GM23338 (cell line): ENCODE data around the gene NTN1.

Source experiments
- CREB1 ChIP-seq: fragments of 250-450 bp; sonication (Bioruptor Pico); IDR thresholded peaks from 2 replicates; pipeline ENCODE4 v1.5.0; 2020; ENCODE audit warnings: low read depth, mild to moderate bottlenecking, moderate library complexity
- EZH2 ChIP-seq: fragments of 200-600 bp; sonication (generic); IDR thresholded peaks from one replicate; pipeline ENCODE4 v1.8.0; 2017; ENCODE audit warnings: antibody characterized with exemption, mild to moderate bottlenecking, low read depth; ENCODE audit not compliant: unreplicated experiment
- EZH2phosphoT487 ChIP-seq: fragments of 200-600 bp; sonication (generic); IDR thresholded peaks from one replicate; pipeline ENCODE4 v1.8.1; 2018; ENCODE audit warnings: antibody characterized with exemption; ENCODE audit not compliant: unreplicated experiment
- JUNB ChIP-seq: IDR thresholded peaks from one replicate; pipeline ENCODE4 v1.6.1; 2016; ENCODE audit warnings: antibody characterized with exemption; ENCODE audit not compliant: unreplicated experiment
- NANOG ChIP-seq: IDR thresholded peaks from 2 replicates; pipeline ENCODE4 v1.6.1; 2016; ENCODE audit warnings: antibody characterized with exemption, borderline replicate concordance
- POLR2AphosphoS5 ChIP-seq: IDR thresholded peaks from 2 replicates; pipeline ENCODE4 v1.6.1; 2016; ENCODE audit warnings: antibody characterized with exemption, low read depth
- REST ChIP-seq: IDR thresholded peaks from one replicate; pipeline ENCODE4 v1.6.1; 2018; ENCODE audit warnings: antibody characterized with exemption; ENCODE audit not compliant: unreplicated experiment
- STAT1 ChIP-seq: IDR thresholded peaks from one replicate; pipeline ENCODE4 v1.6.1; 2016; ENCODE audit warnings: antibody characterized with exemption; ENCODE audit not compliant: unreplicated experiment
- ZNF462 ChIP-seq: fragments of 250-450 bp; sonication (Bioruptor Pico); IDR thresholded peaks from 2 replicates; pipeline ENCODE4 v1.5.0; 2020; ENCODE audit warnings: mild to moderate bottlenecking, moderate library complexity
- TF ChIP-seq, protein P1 (sequence below), 2 experiments: fragments of 200-600 bp in 1 of 2; sonication (generic) in 1 of 2; conservative IDR thresholded peaks; 2 replicates each; pipeline versions ENCODE4 v1.5.1 to v1.6.1; 2016 to 2017; ENCODE audit warnings: antibody characterized with exemption in 2 of 2, low read depth in 2 of 2, mild to moderate bottlenecking in 2 of 2, moderate library complexity in 1 of 2

DNA sequence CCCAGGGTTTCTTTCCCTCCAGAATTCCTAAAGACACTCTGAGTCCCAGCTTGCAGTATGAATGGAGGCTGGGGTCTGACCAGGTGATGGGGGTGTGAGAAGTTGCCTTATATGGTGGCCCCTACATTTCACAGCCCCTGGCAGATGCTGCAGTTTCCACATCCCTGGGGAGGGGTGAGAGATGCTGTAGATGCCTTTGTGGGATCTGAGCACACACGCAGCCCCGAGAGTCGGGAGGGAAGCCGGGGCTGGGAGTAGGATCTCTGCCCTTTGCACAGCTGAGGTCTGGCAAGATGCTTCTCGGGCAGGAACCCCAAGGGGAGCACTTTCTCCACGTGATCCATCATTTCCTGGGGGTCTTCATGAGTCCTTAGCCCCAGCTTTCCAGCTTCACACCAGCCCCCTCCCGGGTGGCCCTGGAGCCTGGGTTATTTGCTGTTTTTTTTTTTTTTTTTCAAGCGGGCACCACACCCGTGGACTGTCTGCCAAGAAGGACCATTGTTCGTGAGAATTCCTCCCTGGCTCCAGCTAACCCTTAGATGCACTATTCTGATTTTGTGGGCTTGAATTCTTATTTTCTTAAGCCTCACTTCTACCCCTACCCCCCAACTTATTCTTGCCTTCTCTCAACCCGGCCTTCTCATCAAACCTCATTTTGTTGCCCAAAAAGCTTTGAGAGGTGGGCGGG, 50.6 kb downstream of the NTN1 start:
- TF ChIP-seq, protein P1, sequence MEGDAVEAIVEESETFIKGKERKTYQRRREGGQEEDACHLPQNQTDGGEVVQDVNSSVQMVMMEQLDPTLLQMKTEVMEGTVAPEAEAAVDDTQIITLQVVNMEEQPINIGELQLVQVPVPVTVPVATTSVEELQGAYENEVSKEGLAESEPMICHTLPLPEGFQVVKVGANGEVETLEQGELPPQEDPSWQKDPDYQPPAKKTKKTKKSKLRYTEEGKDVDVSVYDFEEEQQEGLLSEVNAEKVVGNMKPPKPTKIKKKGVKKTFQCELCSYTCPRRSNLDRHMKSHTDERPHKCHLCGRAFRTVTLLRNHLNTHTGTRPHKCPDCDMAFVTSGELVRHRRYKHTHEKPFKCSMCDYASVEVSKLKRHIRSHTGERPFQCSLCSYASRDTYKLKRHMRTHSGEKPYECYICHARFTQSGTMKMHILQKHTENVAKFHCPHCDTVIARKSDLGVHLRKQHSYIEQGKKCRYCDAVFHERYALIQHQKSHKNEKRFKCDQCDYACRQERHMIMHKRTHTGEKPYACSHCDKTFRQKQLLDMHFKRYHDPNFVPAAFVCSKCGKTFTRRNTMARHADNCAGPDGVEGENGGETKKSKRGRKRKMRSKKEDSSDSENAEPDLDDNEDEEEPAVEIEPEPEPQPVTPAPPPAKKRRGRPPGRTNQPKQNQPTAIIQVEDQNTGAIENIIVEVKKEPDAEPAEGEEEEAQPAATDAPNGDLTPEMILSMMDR (conservative IDR thresholded peaks at IDR 0.05; ENCODE audit: low read depth in 2 of 2), result no peak
- no peak for TF ChIP-seq EZH2phosphoT487
- TF ChIP-seq POLR2AphosphoS5, result no peak
- TF ChIP-seq EZH2, result no peak
- TF ChIP-seq REST, result no peak
- no peak for TF ChIP-seq CREB1 (CRISPR knock-in tag)
- TF ChIP-seq ZNF462, result no peak
- TF ChIP-seq NANOG, result no peak
- TF ChIP-seq STAT1, result no peak
- TF ChIP-seq JUNB, result no peak
